Measurements from ENCODE around the gene PSMG1.

PSMG1 gene

GRCh38 chr21:39149882-39150281, 33.4 kb downstream of the PSMG1 start:
- H3K4me3 ChIP-seq (ENCODE audit: low read length) = no peak overlapping the region
- no peak for TF ChIP-seq CTCF (conservative IDR thresholded peaks at IDR 0.05; ENCODE audit: low read depth, low read length)
- DNase-seq (ENCODE audit: low read depth) = no peak

GRCh38 chr21:39148975-39149374, 34.3 kb downstream of the PSMG1 start:
- no peak for TF ChIP-seq CTCF (conservative IDR thresholded peaks at IDR 0.05; ENCODE audit: low read depth, low read length)
- DNase-seq (ENCODE audit: low read depth) = no peak
- H3K4me3 ChIP-seq (ENCODE audit: low read length) = no peak overlapping the region

- no peak overlapping the region for H3K4me3 ChIP-seq (ENCODE audit: low read length)
- no peak for TF ChIP-seq CTCF (conservative IDR thresholded peaks at IDR 0.05; ENCODE audit: low read depth, low read length)
- no peak for DNase-seq (ENCODE audit: low read depth)
These were observed 39.1 kb downstream of the PSMG1 start for GRCh38 chr21:39144191-39144590.

GRCh38 chr21:39142972-39143371, 40.3 kb downstream of the PSMG1 start:
- DNase-seq (ENCODE audit: low read depth) = no peak
- TF ChIP-seq CTCF (conservative IDR thresholded peaks at IDR 0.05; ENCODE audit: low read depth, low read length) = no peak
- H3K4me3 ChIP-seq (ENCODE audit: low read length) = no peak overlapping the region

GRCh38 chr21:39141502-39141901, 41.7 kb downstream of the PSMG1 start:
- TF ChIP-seq CTCF (conservative IDR thresholded peaks at IDR 0.05; ENCODE audit: low read depth, low read length) = no peak
- DNase-seq (ENCODE audit: low read depth) = no peak
- H3K4me3 ChIP-seq (ENCODE audit: low read length) = no peak overlapping the region

GRCh38 chr21:39137248-39138178, 45.7 kb downstream of the PSMG1 start:
- H3K4me3 ChIP-seq (ENCODE audit: low read length) = no peak overlapping the region
- TF ChIP-seq CTCF (conservative IDR thresholded peaks at IDR 0.05; ENCODE audit: low read depth, low read length) = peak; percentile 2
- DNase-seq (ENCODE audit: low read depth) = no peak

- no peak for TF ChIP-seq CTCF (conservative IDR thresholded peaks at IDR 0.05; ENCODE audit: low read depth, low read length)
- DNase-seq (ENCODE audit: low read depth) = no peak
- H3K4me3 ChIP-seq (ENCODE audit: low read length) = no peak overlapping the region
These were observed 46.5 kb downstream of the PSMG1 start for GRCh38 chr21:39136711-39137110.

All from retinal pigment epithelial cell (primary cell).